ENCODE data around the gene FRAS1.
"Not testable (repeated sequence)": the region's sequence is repeated elsewhere in the genome, so short reads cannot be mapped to it uniquely, and the experiment has no call there.

FRAS1 gene

GRCh38 chr4:78512357-78512920 lies 455.3 kb downstream of the FRAS1 start:
- no peak for DNase-seq (ENCODE audit: low read depth in 2 of 2)

- DNase-seq (ENCODE audit: low read depth in 2 of 2), result no peak
Measured at GRCh38 chr4:78513411-78513975, 456.4 kb downstream of the FRAS1 start.

GRCh38 chr4:78517050-78517652 lies 460.0 kb downstream of the FRAS1 start:
- no peak for DNase-seq (ENCODE audit: low read depth in 2 of 2)

GRCh38 chr4:78518561-78518960 lies 461.4 kb downstream of the FRAS1 start:
- no peak for DNase-seq (ENCODE audit: low read depth in 2 of 2)

GRCh38 chr4:78519962-78520361 lies 462.8 kb downstream of the FRAS1 start:
- no peak for DNase-seq (ENCODE audit: low read depth in 2 of 2)

- DNase-seq (ENCODE audit: low read depth in 2 of 2), result no peak
Measured at GRCh38 chr4:78520808-78521226, 463.7 kb downstream of the FRAS1 start.

- DNase-seq (ENCODE audit: low read depth in 2 of 2), result no peak
Measured at GRCh38 chr4:78524009-78524408, 466.9 kb downstream of the FRAS1 start.

GRCh38 chr4:78525559-78525958 lies 468.4 kb downstream of the FRAS1 start:
- DNase-seq (ENCODE audit: low read depth in 2 of 2), result no peak

- DNase-seq (ENCODE audit: low read depth in 2 of 2), result no peak
Measured at GRCh38 chr4:78527103-78527502, 470.0 kb downstream of the FRAS1 start.

GRCh38 chr4:78527555-78527954 lies 470.4 kb downstream of the FRAS1 start:
- DNase-seq (ENCODE audit: low read depth in 2 of 2), result no peak

- DNase-seq (ENCODE audit: low read depth in 2 of 2), result no peak
Measured at GRCh38 chr4:78528327-78528726, 471.2 kb downstream of the FRAS1 start.

- no peak for DNase-seq (ENCODE audit: low read depth in 2 of 2)
Measured at GRCh38 chr4:78529569-78530209, 472.6 kb downstream of the FRAS1 start.

GRCh38 chr4:78532046-78532445 lies 474.9 kb downstream of the FRAS1 start:
- no peak for DNase-seq (ENCODE audit: low read depth in 2 of 2)

GRCh38 chr4:78533854-78534253 lies 476.7 kb downstream of the FRAS1 start:
- no peak for DNase-seq (ENCODE audit: low read depth in 2 of 2)

- no peak for DNase-seq (ENCODE audit: low read depth in 2 of 2)
Measured at GRCh38 chr4:78534286-78534955, 477.3 kb downstream of the FRAS1 start.

- no peak for DNase-seq (ENCODE audit: low read depth in 2 of 2)
Measured at GRCh38 chr4:78542373-78542772, 485.2 kb downstream of the FRAS1 start.

- DNase-seq (ENCODE audit: low read depth in 2 of 2), result no peak
Measured at GRCh38 chr4:78543424-78544125, 486.5 kb downstream of the FRAS1 start.

GRCh38 chr4:78544678-78545077 lies 487.6 kb downstream of the FRAS1 start:
- no peak for DNase-seq (ENCODE audit: low read depth in 2 of 2)

- no peak for DNase-seq (ENCODE audit: low read depth in 2 of 2)
Measured at GRCh38 chr4:78545275-78546246, 488.4 kb downstream of the FRAS1 start.

GRCh38 chr4:78547899-78548298 lies 490.8 kb downstream of the FRAS1 start:
- DNase-seq (ENCODE audit: low read depth in 2 of 2), result not testable (repeated sequence)

- not testable (repeated sequence) for DNase-seq (ENCODE audit: low read depth in 2 of 2)
Measured at GRCh38 chr4:78548889-78549288, 491.8 kb downstream of the FRAS1 start.

Data from stimulated activated CD4-positive, alpha-beta T cell treated with anti-CD3 and anti-CD28 coated beads, Interleukin-1b, Interleukin-23, amount 100 ng/mL, for 4 hours (primary cell).